SW 1271 (cell line): ENCODE data around the gene RERG.

Experiments
- DNase-seq, 2 experiments: peaks; one replicate each; lab custom pipeline; 2025; lab: John Stamatoyannopoulos, UW

Gene RERG

GRCh38 chr12:15218794-15219193 lies 2.4 kb downstream of the RERG start:
- no peak for DNase-seq

GRCh38 chr12:15216036-15216889 lies 5.0 kb downstream of the RERG start:
- DNase-seq, result no peak

- DNase-seq, result no peak
These were observed 6.2 kb downstream of the RERG start for GRCh38 chr12:15214851-15215601.

GRCh38 chr12:15212930-15213329 lies 8.3 kb downstream of the RERG start:
- DNase-seq, result no peak

GRCh38 chr12:15209782-15210181 lies 11.4 kb downstream of the RERG start:
- DNase-seq, result no peak

- DNase-seq, result no peak
These were observed 12.2 kb downstream of the RERG start for GRCh38 chr12:15208871-15209656.

- no peak for DNase-seq
These were observed 13.1 kb downstream of the RERG start for GRCh38 chr12:15208140-15208539.

GRCh38 chr12:15206831-15207389 lies 14.3 kb downstream of the RERG start:
- DNase-seq, result no peak

GRCh38 chr12:15206338-15206737 lies 14.9 kb downstream of the RERG start:
- no peak for DNase-seq

- DNase-seq, result no peak
These were observed 15.7 kb downstream of the RERG start for GRCh38 chr12:15205341-15206010.

- no peak for DNase-seq
These were observed 19.8 kb downstream of the RERG start for GRCh38 chr12:15201456-15201855.

GRCh38 chr12:15201056-15201455 lies 20.2 kb downstream of the RERG start:
- no peak for DNase-seq

GRCh38 chr12:15200641-15201040 lies 20.6 kb downstream of the RERG start:
- DNase-seq, result no peak

GRCh38 chr12:15199930-15200329 lies 21.3 kb downstream of the RERG start:
- DNase-seq, result no peak

GRCh38 chr12:15196678-15197505 lies 24.3 kb downstream of the RERG start:
- no peak for DNase-seq

GRCh38 chr12:15196221-15196620 lies 25.0 kb downstream of the RERG start:
- DNase-seq, result no peak

- DNase-seq, result no peak
These were observed 26.5 kb downstream of the RERG start for GRCh38 chr12:15194456-15195368.

GRCh38 chr12:15193946-15194345 lies 27.3 kb downstream of the RERG start:
- no peak for DNase-seq

GRCh38 chr12:15192720-15193119 lies 28.5 kb downstream of the RERG start:
- DNase-seq, result no peak

- DNase-seq, result no peak
These were observed 33.1 kb downstream of the RERG start for GRCh38 chr12:15188127-15188526.
